ACHN (cell line): ENCODE results near the gene DNHD1.

Source experiments
- DNase-seq: peaks from one replicate; pipeline ENCODE4 v3.0.0-alpha.2; 2015
- in situ Hi-C: cut with HindIII; loops from 2 replicates; pipeline ENCODE4 v1.10.0; 2017; ENCODE audit warnings: low sequenced_read_pairs, low pct_ligation_motif_present, low pct_unique_long_range_greater_than_20kb

DNHD1 gene

DNA sequence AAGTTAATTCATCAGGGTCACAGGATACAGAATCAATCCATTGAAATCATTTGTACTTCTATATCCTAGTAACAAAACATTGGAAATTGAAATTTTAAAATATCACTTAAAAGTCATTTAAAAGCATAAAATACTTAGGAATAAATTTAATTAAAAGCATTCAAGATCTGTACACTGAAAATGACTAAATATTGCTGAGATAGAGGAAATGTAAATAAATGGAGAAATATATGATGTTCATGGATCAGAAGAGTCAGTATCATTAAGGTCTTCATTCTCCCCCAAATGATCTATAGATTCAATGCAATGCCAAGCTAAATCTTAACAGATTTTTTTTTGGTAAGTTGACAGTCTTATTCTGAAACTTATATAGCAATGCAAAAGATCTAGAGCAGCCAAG lies 56.6 kb downstream of the DNHD1 start:
- DNase-seq = no peak
- in situ Hi-C loops = no loop called here

DNA sequence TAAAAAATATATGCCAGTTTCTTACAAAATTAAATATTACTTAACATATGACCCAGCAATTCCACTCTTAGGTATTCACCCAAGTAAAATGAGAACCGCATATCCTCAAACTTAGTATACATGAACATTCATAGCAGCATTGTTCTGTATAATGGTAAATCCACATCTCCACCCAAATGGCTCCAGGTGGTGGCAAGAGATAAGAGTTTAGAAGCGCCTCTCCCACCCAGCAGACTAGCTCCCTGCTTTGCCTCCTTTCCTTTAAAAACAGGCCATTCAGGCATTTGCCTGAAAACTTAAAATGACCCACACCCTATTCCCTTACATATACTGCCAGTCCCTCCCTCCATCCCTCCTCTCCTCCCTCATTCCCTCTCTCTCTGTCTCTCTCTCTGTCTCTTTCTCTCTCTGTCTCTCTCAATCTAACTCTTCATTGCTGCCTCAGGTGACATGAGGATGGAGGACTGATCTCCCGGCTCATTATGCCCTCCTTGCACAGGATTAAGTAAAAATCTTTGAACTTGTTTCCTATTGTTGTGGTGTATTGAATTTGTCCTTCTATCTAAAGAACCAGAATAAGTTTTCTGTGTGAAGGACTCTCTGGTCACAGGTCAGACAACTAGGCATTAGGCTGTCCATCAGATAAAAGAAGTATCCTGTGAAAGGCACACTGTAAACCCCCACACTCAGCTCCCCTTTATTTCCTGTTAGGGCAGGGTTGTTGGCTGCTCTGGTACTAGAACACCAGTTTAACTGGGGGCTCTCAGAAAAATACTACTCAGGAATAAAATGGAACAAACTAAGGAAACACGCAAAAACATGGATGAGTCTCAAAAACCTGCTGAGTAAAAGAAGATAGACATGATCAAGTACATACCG lies 58.0 kb downstream of the DNHD1 start:
- no peak for DNase-seq
- in situ Hi-C loops = no loop called here

DNA sequence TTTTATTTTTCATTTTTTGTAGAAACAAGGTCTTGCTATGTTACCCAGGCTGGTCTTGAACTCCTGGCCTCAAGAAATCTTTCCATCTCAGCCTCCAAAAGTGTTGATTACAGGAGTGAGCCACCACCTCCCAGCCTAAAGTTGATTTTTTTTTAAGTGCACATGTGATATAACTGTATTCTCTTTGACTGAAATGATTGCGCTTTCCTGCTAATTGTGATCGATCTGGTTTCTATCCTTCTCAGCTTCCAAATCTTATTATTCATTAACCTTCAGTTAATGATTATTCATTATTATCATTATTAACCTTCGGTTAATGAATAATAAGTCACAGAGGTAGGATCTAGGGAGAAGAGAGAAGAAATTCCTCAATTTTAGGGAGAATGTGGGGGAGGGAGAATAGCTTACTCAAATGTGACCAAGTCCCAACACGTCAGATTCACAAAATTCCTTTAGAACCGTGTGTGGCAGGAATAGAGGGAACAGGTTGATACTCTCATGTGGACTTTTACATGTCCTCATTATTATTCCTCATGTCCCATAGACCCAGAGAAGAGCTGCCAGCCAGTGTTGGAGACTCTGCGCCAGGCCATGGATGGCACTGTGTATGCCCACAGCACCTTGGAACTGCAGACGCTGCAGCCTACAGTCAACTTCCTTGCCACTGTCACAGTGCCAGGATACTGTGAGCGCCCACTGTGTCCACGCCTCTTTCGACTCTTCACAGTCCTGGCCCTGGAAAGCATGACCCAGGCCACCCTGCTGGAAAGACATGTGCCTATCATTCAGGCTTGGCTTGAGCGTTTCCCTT lies 59.3 kb downstream of the DNHD1 start:
- in situ Hi-C loops = no loop called here
- DNase-seq = no peak

DNA sequence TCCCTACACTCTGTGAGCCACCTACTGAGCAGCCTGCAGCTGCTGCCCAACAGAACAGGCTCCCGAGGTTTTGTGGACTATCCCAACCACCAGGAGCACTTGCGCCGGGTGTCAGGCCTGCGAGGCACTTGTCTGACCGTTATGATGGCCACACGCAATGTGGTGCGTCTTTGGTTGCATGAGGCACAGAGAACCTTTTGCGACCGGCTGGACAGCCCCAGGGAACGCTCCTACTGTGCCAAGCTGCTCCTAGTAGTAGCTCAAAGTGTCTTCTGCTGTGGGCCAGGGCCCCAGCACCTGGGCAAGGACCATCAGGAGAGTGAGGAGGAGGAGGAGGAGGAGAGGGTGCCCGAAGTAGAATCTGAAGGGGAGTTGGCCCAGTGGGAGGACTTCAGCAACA lies 60.0 kb downstream of the DNHD1 start:
- in situ Hi-C loops = no loop called here
- DNase-seq = no peak

DNA sequence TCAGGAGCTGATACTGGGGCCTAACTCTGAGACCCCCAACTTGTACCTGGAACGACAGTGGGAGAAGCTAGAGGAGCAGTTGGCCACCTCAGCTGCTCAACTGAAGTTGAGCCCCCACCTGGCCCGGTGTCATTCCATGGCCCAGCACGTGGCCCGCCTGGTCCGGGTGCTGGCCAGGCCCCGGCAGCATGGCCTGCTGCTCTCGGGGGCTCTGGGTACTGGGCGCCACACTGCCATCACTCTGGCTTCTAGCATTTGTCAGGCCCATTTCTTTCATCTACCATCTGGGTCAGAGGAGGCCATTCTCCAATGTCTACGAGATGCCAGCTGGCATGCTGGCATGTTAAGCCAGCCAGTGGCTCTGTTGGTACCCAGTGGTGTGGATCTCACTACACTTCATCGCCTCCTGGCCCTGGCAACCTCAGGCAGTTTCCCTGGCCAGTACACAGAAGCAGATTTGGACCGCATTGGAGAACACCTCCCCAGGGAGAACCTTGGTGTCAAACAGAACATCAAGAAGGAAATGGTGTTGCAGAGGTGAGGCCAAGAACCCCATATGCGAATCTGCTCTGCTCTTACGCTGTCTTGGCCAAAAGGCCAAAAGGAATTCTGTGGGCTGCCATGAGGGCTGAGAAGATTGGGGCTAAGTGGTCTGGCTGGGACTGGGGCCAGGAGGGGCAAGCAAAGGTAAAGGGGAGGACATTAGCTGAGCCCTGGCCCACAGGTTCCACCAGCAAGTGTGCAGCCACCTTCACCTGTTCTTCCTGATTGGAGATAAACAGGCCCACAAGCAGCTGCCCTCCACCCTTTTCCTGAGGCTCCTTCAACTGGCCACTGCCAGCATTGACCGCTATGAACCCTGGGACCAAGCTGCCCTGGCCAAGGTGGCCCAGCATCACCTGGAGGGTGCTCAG lies 60.9 kb downstream of the DNHD1 start:
- in situ Hi-C loops = no loop called here
- no peak for DNase-seq

DNA sequence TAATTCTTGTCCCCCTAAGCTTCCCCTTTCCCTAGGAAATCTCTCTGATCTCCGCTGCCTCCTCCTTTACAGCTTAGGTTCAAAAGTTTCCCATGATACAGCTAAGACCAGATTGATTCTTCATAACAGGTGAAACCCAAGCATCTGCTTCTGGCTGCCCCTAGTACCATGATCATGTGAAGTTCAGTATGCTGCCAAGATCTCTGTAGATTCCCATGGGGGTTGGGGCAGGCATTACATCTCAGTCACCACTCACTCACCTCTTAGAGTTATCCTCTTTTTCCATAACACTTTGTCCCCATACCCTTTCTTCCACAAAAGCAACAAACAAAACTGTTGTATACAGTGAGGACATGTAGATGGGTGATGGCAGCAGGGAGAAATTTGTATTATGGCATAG lies 62.3 kb downstream of the DNHD1 start:
- in situ Hi-C loops = no loop called here

DNA sequence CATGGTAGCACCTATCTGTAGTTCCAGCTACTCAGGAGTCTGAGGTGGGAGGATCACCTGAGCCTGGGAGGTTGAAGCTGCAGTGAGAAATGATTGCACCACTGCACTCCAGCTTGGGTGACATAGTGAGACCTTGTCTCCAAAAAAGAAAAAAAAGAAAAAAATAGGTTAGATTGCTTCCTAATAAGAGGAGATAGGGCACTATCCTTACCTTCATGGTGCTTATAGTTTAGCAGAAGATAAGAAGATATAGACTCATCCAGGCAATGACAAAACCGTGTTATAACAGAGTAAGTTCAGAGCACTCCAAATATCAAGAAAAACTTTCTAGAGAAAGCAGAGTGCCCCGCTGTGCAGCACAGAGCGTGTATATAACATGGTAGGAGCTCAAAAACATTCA lies 64.2 kb downstream of the DNHD1 start:
- in situ Hi-C loops = no loop called here
- DNase-seq = no peak

More for the DNA sequence above, 62.3 kb downstream of the DNHD1 start:
- no peak for DNase-seq

DNA sequence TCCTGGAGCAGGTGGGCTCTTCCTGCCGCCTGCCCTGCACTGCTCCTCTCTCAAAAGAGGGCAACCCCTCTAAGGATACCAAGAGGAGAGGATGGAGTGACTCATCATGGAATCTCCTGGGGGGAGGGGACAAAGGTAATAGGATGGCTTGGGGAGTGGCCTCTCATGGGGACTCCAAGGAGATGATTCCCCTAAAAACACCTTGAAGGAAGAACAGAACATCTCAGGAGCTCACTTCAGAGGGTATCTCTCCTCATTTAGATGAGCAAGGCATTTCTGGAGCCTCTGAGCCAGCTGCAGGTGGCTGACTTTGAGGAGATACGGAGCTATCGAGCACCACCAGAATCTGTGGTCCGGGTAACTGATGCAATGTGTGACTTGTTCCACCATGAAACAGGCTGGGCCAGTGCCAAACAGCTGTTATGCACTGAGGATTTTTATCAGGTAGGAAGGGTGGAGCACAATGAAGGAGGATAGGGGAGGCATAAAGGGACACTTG lies 66.1 kb downstream of the DNHD1 start:
- DNase-seq = no peak
- in situ Hi-C loops = no loop called here

DNA sequence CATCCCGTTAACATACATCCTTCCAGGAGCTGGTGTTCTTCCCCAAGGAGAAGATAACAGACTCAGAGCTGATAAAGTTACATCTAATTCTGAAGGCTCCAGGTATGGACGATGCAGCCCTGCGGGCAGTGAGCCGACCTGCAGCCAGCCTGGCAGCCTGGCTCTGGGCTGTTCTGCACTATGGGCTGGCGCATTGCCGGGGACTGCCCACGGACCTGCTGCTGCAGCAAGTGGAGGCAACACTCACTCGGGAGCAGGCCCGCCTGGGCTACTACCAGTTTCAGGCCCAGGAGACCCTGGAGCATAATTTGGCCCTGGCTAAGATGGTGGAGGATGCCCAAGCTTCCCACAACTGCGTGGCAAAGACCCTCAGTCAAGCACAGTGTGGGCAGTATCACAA lies 66.6 kb downstream of the DNHD1 start:
- no peak for DNase-seq
- in situ Hi-C loops = no loop called here

DNA sequence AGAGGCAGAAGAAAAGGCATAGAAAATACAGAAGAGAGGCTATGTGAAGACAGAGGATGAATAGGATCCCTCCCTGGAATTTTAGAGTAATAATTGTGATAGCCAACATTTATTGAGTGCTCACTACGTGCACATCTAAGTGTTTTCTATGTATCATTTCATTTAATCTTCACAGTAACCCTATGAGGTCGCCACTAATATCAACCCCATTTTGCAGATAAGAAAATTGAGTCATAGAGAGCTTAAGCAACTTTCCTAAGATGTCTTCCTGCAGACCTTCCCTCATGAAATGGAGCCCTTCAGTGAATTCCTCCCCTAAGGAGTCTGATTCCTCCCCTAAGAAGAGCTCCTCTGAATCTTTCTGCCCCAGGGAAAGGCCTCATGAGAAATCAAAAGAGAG lies 68.2 kb downstream of the DNHD1 start:
- no peak for DNase-seq
- in situ Hi-C loops = no loop called here

DNA sequence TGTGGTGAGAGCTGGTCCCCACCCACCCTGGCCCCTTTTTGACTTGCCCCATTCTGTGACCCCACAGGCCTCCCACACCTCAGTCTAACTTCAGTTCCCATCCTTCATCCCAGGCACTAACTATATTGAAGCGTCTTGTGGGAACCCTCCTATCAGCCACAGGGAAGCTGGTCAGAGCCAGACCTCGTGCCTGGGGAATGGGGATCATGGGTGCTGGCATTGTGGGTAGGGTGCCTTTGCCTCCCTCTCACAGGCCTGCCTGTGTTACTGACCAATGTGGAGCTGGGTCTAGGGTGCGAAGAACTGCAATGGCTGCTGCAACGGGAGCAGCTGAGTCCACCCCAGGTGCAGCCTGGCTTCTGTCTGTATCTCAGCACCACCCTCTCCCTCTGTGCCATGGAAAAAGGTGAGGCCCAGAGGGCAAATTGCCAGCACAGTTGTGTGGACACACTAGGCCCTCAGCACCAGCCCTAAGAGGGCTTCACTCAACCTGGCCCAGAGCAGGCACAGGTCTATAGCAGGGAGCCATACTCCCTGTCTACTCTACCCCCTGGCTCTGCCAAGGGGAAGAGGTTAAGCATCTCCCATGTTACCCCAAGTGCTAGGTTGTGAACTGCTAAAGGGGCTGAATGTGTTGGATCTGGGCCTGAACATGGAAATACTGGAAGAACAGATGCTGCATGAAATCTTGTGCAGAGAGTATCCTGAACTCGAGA lies 69.1 kb downstream of the DNHD1 start:
- no peak for DNase-seq
- in situ Hi-C loops = no loop called here

DNA sequence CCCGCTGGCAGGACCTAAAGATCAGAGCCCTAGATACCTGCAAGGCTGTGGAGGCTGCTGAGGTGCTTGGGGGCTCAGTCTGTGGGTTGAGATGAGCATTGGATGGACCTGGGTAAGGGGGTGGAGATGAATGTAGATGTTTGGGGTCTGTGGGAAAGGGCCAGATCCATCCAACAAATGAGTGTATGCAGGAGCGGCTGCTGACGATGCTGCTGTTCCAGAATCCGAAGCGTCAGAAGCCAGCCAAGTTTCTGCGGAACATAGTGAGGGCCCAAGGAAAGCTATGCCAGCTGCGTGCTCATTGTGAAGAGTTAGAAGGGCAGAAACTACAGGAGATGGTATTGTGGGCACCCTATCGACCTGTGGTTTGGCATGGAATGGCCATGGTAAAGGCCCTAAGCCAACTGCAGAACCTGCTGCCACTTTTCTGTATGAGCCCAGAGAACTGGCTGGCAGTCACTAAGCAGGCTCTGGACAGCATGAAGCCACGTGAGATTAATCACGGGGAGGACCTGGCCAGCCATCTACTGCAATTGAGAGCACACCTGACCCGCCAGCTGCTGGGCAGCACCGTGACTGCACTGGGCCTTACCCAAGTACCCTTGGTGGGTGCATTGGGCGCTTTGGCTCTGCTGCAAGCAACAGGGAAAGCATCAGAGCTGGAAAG lies 69.8 kb downstream of the DNHD1 start:
- in situ Hi-C loops = no loop called here
- no peak for DNase-seq

DNA sequence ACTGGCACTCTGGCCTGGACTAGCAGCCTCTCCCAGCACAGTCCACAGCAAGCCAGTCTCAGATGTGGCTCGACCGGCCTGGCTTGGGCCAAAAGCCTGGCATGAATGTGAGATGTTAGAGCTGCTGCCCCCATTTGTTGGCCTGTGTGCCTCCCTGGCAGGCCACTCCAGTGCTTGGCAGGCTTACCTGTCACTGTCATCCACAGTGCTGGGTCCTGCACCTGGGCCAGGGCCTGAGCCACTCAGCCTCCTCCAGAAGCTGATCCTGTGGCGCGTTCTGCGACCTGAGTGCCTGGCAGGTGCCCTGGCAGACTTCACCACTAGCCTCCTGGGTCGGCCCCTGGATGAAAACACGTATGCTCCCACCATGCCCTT lies 70.3 kb downstream of the DNHD1 start:
- no peak for DNase-seq
- in situ Hi-C loops = no loop called here

DNA sequence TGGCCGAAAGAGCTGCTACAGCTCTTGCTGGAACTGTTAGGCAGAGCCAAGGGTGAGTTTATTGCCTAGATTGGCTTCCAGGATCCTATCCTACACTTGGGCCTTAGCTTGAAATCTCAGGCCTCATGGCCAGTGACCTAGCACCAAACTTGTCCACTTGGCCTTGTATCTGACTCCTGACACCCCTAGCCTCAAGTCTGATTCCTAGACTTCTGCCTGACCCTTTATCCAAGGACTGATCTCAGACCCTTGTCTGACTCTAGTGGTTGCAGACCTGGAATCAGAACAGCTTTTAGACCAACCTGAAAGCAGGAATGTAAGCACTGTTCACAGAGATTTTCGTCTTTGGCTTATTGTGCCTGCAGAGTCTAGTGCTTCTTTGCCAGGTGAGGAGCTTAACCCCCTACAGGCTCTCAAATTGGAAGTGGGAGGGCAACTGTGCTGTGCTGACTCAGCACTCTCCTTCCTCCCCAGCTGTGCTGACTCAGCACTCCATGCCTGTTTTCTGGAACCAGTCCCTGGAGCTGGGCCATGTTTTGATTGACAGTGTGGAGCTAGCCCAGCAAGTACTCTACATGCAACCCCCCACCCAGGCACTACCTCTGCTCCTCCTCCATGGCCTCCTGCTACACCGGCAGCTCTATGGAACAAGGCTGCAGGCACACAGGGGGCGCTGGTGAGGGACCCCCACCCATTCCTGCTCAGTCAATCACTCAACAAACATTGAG lies 71.3 kb downstream of the DNHD1 start:
- DNase-seq = peak; percentile 27
- in situ Hi-C loops = no loop called here

DNA sequence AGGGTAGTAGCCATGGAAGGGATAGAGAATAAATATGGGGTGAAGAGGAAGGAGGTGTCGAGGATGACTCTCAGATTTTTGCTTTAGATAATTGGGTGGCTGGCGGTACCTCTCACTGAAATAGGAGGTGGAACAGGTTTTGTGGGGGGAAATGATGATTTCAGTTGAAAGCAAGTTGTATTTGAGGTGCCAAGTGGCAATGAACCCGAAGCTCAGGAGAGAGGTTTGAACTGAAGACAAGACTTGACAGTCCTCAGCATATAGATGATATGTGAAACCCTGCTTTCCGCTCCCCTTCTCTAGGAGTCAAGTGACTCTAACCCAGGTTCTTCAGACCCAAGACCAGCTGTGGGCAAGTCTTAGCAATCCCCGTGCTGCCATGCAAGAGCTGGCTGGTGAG lies 72.6 kb downstream of the DNHD1 start:
- no peak for DNase-seq
- in situ Hi-C loops = no loop called here

DNA sequence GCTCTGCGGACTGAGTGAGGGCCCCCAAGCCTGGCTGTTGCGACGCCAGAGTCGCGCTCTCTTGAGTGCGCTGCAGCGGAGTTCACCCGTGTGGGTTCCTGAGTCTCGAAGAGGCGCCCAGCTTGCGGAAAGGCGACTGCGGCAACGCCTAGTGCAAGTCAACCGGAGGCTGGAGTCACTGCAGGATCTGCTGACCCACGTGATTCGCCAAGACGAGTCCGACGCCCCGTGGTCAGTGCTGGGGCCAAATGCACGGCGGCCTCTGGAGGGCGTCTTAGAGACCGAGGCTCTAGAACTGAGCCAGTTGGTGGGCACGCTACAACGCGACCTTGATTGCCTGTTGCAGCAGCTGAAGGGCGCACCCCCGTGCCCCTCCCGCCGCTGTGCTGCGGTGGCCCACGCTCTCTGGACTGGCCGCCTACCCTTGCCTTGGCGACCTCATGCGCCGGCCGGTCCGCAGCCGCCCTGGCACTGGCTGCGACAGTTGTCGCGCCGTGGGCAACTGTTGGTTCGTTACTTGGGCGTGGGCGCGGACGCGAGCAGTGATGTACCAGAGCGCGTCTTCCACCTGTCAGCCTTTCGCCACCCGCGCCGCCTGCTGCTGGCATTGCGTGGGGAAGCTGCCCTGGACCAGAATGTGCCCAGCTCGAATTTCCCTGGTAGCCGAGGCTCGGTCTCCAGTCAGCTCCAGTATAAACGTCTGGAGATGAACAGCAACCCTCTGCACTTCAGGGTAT lies 73.8 kb downstream of the DNHD1 start:
- in situ Hi-C loops = no loop called here
- DNase-seq = no peak
